ENCODE data around the gene FAM118A. TPM values are rescaled to one million over a fixed set of nuclear protein-coding genes. Genes with fewer than 3 reads are reported as not detected.

FAM118A gene
- total and polyA plus RNA-seq, 2 of the 8 experiments (the other 6 are each of a cell fraction or from before 2014, with no cell fraction given), result 8.5 to 18.6 TPM

DNA sequence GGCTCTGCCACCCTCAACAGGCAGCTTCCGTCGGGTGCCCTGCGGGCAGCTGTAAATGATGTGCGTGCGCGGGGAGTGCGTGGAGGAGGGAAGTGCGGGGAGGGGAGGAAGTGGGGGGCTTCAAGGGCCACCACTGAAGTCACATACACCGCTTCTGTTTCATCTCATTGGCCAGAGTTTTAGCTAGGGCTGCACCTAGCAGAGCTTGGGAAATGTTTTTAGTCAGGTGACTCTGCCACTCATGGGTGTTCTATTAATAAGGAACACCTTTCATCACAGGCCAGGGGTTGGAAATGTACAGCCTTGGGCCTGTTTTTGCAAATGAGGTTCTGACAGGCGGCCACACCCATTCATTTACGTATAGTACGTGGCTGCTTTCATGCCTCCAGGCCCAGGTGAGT is 14.6 kb downstream of the FAM118A start (continued):
- TF ChIP-seq CHD7 (IDR thresholded peaks at IDR 0.05; ENCODE audit: insufficient replicate concordance, low read length) (no peak), TBP (IDR thresholded peaks at IDR 0.05; ENCODE audit: low read depth, low read length) (no peak), CTBP2 (IDR thresholded peaks at IDR 0.05; ENCODE audit: borderline replicate concordance, insufficient read depth, insufficient read length, low read length) (no peak), CHD1 (IDR thresholded peaks at IDR 0.05; ENCODE audit: low read depth, low read length) (no peak), BACH1 (IDR thresholded peaks at IDR 0.05; ENCODE audit: low read length) (no peak), BRCA1 (IDR thresholded peaks at IDR 0.05; ENCODE audit: low read depth, low read length) (no peak), SAP30 (IDR thresholded peaks at IDR 0.05; ENCODE audit: insufficient read depth, insufficient replicate concordance, low read length) (no peak), RXRA (IDR thresholded peaks at IDR 0.05; ENCODE audit: insufficient read depth, low read depth, low read length) (no peak), ASH2L (IDR thresholded peaks at IDR 0.05; ENCODE audit: low read length) (no peak), SP1 (IDR thresholded peaks at IDR 0.05; ENCODE audit: low read depth, low read length) (no peak)
- TF ChIP-seq, protein P1, sequence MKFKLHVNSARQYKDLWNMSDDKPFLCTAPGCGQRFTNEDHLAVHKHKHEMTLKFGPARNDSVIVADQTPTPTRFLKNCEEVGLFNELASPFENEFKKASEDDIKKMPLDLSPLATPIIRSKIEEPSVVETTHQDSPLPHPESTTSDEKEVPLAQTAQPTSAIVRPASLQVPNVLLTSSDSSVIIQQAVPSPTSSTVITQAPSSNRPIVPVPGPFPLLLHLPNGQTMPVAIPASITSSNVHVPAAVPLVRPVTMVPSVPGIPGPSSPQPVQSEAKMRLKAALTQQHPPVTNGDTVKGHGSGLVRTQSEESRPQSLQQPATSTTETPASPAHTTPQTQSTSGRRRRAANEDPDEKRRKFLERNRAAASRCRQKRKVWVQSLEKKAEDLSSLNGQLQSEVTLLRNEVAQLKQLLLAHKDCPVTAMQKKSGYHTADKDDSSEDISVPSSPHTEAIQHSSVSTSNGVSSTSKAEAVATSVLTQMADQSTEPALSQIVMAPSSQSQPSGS (IDR thresholded peaks at IDR 0.05; ENCODE audit: low read length), result no peak
